Myocyte (in vitro differentiated cells): Measurements from ENCODE around the gene ZIC5. TPM values are rescaled to one million over a fixed set of nuclear protein-coding genes. Genes with fewer than 3 reads are reported as not detected.
A peak's percentile ranks its signal among the peaks of the same experiment; 100 is the strongest.

Experiments
- DNase-seq: peaks from one replicate; pipeline ENCODE4 v3.0.0-alpha.2; 2012; ENCODE audit warnings: low read depth
- total RNA-seq: library from RNA; depleted of rRNA; stranded (reverse); fragments of >200 nt; gene quantifications from 2 replicates; pipeline ENCODE4 v1.2.3, GENCODE V29; 2014

Gene ZIC5
- total RNA-seq, 1 donor from 2014 or later = not detected

GRCh38 chr13:99938635-99939034 is 32.9 kb downstream of the ZIC5 start:
- DNase-seq = no peak

DNA sequence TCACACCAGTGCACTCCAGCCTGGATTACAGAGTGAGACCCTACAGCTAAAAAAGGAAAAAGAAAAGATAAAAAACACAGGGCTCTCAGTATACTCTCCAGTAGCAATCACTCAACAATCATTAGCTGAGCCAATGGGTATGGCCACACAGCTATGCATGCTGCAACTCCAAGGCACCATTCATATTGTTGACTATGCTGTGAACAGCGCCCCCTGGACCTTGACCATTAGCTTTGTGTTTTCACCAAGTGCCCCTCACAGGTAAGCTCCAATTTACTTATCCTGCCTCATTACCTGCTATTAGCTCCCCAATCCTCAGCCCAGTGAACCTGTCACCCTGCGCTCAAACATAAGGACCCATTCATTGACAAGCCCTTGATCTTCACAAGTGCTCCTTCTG is 35.8 kb downstream of the ZIC5 start:
- no peak for DNase-seq

DNA sequence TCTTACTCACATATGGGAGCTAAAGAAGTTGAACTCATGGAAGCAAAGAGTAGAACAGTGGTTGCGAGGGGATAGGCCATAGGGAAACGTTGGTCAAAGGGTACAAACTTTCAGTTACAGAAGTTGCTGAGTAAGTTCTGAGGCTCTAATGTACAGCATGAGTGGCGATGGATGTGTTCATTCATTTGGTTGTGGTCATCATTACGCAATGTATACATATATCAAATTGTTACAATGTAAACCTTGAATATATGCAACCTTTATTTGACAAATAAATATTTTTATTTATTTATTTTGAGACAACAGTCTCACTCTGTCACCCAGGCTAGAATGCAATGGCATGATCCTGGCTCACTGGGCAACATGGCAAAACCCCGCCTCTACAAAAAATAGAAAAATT is 38.7 kb downstream of the ZIC5 start:
- DNase-seq = no peak

DNA sequence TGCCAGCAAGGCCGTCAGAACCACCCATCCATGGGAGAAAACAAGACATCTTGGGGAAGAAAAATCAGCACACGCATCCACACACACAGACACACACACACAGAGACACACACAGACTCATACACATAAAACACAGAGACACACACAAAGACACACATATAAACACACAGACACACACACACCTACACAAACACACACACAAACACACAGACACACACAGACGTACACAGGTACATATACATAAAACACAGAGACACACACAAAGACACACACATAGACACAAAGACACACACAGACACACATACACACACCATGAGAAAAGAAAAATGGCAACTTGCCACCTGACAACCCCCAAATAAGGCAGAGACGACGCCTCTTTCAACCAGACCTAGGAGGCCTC is 40.6 kb downstream of the ZIC5 start:
- no peak for DNase-seq

- no peak for DNase-seq
Measured at GRCh38 chr13:99929866-99930265, 41.7 kb downstream of the ZIC5 start.

DNA sequence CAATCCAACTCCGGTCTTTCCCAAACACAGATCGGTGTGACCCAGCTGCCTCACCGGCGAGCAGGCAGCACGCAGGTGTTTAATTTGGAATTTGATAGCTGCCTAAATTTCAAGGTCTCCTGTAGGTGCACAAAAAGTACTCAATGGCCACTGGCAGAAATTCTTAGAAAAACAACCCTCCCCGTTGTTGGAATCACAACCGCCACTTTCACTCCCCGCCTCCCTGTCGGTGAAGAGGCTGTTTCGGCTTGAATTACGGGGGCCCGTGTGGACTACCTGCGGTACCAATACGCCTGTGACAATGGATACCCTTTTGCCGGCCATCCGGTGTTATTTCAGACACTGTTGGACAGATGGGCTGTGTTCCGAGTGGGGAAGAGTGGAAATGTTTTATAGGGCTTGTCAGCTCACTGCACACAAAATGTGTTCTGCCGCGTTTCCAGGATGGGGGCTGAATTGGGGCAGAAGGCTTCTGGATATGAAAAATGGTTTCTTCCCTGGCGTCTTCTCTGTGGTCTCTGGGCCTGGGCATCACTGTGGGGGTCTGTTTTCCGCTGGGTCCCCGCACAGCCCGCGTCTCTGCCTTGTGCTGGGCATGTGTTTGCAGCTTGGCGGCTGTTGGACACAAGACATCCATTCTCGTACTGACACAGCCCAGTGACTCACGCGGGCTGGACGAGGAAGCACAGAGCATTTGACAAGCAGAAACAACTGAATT is 45.4 kb downstream of the ZIC5 start:
- DNase-seq = peak; percentile 53

DNA sequence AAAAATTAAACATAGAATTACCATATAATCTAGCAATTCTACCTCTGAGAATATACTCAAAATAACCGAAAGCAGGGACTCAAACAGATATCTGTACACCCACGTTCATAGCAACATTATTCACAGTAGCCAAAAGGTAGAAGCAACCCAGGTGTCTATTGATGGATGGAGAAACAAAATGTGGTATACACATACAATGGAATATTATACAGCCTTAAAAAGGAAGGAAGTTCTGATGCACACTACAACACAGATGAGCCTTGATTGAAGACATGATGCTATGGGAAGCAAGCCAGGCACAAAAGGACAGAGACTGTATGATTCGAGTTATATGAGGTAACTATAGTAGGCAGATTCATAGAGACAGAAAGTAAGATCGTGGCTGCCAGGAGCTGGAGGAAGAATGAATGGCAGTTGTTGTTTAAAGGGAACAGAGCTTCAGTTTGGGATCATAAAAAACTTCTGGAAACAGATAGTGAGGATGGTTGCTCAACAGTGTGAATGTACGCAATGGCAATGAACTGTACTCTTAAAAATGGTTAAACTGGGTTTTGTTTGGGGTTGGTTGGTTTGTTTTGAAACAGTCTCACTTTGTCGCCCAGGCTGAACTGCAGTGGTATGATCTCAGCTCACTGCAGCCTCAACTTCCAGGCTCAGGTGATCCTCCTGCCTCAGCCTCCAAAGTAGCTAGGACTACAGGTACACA is 47.5 kb downstream of the ZIC5 start:
- no peak for DNase-seq

- DNase-seq = no peak
Measured at GRCh38 chr13:99922631-99923404, 48.7 kb downstream of the ZIC5 start.

DNA sequence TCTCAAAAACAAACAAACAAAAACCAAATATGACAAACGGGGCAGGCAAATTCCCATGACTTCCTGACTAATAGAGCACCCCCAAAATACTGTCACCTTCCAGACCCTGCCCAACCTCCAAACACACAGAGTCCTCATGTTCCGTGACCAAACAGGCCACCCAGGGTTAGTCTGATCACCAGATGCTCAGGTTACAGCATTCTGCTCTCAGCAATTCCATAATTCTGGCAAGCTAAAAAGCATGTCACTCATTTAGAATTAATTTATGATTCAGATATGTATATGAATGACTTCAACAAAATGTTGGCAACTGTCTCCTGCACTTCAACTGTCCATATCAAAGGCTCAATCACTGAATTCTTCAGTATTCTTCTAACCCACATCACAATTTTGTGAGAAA is 52.4 kb downstream of the ZIC5 start:
- no peak for DNase-seq

- DNase-seq = peak; percentile 79
Measured at GRCh38 chr13:99916366-99917103, 55.0 kb downstream of the ZIC5 start.

DNA sequence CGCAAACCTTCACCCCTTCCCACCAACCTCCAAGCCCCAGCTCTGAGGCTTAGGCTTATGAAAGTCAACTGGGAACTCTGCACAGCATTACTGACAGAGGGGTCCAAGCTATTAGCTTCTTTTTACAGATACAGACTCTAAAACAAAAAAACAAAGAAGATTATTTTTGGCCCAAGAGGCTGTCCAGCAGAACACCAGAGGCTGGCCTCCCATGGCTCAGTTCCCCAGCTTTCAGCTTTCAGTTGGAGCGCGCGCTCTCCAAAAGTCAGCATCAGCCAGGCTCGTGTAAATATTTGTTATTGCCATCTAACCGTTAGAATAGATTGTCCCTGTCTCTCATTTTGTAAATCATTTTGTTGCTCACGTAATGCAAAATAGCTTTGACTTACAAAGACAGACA is 58.4 kb downstream of the ZIC5 start:
- no peak for DNase-seq

Other genes starting within 250 kb of the ZIC5 start
- gene ZIC2, start 10.0 kb upstream of the ZIC5 start, total RNA-seq = not detected in 2 replicates
- 14.3 and 40.4 TPM in 2 replicates for gene PCCA, start 117.3 kb upstream of the ZIC5 start, total RNA-seq